Measurements from ENCODE around the gene SV2C. TPM values are rescaled to one million over a fixed set of nuclear protein-coding genes. Genes with fewer than 3 reads are reported as not detected.

The SV2C gene
- total RNA-seq, 1 experiment from 2014 or later: 0.09 TPM

DNA sequence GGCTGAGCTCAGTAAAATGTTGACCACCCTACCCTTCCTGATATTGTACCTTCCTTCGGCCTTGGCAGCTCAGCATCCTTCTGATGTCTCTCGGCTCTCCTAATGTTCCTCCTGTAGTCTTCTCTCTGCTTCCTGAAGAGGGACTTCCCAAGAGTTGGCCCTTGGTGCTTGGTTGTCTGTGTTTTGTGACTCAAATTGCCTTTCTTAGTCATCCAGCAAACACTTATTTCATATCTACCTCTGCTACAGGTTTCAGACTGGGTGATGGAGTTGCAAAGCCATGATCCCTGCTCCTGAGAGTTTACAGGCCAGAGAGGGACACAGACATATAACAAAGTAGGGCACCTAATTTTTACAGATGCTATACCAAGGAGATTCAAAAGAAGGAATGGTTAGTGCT lies 70.1 kb downstream of the SV2C start:
- ATAC-seq (no peak), DNase-seq (ENCODE audit: low spot score) (no peak)
- Mint-ChIP-seq H3K4me1 (peaks cover 15% of the 10 kb centered on the region), H3K27me3 (ENCODE audit: low read depth) (peaks cover 4% of the 10 kb centered on the region), H3K4me3 (no peak overlapping the region), H3K9me3 (no peaks in the 10 kb centered on the region), H3K36me3 (no peaks in the 10 kb centered on the region), H3K27ac (no peak overlapping the region)
- ChIA-PET POLR2A (interaction anchor here (1.3 kb wide), 1 partner anchor 13 kb away, joined by 4 read pairs; no protein-coding TSS in a partner anchor), CTCF (interaction anchor here (2.9 kb wide), 1 partner anchor 22 kb away, joined by 11 read pairs; no protein-coding TSS in a partner anchor)
- TF ChIP-seq, protein P1, sequence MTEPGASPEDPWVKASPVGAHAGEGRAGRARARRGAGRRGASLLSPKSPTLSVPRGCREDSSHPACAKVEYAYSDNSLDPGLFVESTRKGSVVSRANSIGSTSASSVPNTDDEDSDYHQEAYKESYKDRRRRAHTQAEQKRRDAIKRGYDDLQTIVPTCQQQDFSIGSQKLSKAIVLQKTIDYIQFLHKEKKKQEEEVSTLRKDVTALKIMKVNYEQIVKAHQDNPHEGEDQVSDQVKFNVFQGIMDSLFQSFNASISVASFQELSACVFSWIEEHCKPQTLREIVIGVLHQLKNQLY (CRISPR knock-in tag; IDR thresholded peaks at IDR 0.05): no peak
- TF ChIP-seq ESRRA (CRISPR knock-in tag; IDR thresholded peaks at IDR 0.05; ENCODE audit: borderline replicate concordance) (no peak), TCF7 (CRISPR knock-in tag; IDR thresholded peaks at IDR 0.05; ENCODE audit: low read depth) (no peak)
- TF ChIP-seq, protein P2, sequence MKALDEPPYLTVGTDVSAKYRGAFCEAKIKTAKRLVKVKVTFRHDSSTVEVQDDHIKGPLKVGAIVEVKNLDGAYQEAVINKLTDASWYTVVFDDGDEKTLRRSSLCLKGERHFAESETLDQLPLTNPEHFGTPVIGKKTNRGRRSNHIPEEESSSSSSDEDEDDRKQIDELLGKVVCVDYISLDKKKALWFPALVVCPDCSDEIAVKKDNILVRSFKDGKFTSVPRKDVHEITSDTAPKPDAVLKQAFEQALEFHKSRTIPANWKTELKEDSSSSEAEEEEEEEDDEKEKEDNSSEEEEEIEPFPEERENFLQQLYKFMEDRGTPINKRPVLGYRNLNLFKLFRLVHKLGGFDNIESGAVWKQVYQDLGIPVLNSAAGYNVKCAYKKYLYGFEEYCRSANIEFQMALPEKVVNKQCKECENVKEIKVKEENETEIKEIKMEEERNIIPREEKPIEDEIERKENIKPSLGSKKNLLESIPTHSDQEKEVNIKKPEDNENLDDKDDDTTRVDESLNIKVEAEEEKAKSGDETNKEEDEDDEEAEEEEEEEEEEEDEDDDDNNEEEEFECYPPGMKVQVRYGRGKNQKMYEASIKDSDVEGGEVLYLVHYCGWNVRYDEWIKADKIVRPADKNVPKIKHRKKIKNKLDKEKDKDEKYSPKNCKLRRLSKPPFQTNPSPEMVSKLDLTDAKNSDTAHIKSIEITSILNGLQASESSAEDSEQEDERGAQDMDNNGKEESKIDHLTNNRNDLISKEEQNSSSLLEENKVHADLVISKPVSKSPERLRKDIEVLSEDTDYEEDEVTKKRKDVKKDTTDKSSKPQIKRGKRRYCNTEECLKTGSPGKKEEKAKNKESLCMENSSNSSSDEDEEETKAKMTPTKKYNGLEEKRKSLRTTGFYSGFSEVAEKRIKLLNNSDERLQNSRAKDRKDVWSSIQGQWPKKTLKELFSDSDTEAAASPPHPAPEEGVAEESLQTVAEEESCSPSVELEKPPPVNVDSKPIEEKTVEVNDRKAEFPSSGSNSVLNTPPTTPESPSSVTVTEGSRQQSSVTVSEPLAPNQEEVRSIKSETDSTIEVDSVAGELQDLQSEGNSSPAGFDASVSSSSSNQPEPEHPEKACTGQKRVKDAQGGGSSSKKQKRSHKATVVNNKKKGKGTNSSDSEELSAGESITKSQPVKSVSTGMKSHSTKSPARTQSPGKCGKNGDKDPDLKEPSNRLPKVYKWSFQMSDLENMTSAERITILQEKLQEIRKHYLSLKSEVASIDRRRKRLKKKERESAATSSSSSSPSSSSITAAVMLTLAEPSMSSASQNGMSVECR (CRISPR knock-in tag; IDR thresholded peaks at IDR 0.05; ENCODE audit: borderline replicate concordance): no peak
- TF ChIP-seq, protein P3, sequence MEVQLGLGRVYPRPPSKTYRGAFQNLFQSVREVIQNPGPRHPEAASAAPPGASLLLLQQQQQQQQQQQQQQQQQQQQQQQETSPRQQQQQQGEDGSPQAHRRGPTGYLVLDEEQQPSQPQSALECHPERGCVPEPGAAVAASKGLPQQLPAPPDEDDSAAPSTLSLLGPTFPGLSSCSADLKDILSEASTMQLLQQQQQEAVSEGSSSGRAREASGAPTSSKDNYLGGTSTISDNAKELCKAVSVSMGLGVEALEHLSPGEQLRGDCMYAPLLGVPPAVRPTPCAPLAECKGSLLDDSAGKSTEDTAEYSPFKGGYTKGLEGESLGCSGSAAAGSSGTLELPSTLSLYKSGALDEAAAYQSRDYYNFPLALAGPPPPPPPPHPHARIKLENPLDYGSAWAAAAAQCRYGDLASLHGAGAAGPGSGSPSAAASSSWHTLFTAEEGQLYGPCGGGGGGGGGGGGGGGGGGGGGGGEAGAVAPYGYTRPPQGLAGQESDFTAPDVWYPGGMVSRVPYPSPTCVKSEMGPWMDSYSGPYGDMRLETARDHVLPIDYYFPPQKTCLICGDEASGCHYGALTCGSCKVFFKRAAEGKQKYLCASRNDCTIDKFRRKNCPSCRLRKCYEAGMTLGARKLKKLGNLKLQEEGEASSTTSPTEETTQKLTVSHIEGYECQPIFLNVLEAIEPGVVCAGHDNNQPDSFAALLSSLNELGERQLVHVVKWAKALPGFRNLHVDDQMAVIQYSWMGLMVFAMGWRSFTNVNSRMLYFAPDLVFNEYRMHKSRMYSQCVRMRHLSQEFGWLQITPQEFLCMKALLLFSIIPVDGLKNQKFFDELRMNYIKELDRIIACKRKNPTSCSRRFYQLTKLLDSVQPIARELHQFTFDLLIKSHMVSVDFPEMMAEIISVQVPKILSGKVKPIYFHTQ (CRISPR knock-in tag; IDR thresholded peaks at IDR 0.05): no peak
- TF ChIP-seq, protein P4, sequence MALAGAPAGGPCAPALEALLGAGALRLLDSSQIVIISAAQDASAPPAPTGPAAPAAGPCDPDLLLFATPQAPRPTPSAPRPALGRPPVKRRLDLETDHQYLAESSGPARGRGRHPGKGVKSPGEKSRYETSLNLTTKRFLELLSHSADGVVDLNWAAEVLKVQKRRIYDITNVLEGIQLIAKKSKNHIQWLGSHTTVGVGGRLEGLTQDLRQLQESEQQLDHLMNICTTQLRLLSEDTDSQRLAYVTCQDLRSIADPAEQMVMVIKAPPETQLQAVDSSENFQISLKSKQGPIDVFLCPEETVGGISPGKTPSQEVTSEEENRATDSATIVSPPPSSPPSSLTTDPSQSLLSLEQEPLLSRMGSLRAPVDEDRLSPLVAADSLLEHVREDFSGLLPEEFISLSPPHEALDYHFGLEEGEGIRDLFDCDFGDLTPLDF (CRISPR knock-in tag; IDR thresholded peaks at IDR 0.05): no peak
- TF ChIP-seq, protein P5, sequence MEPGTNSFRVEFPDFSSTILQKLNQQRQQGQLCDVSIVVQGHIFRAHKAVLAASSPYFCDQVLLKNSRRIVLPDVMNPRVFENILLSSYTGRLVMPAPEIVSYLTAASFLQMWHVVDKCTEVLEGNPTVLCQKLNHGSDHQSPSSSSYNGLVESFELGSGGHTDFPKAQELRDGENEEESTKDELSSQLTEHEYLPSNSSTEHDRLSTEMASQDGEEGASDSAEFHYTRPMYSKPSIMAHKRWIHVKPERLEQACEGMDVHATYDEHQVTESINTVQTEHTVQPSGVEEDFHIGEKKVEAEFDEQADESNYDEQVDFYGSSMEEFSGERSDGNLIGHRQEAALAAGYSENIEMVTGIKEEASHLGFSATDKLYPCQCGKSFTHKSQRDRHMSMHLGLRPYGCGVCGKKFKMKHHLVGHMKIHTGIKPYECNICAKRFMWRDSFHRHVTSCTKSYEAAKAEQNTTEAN (CRISPR knock-in tag; IDR thresholded peaks at IDR 0.05): no peak

DNA sequence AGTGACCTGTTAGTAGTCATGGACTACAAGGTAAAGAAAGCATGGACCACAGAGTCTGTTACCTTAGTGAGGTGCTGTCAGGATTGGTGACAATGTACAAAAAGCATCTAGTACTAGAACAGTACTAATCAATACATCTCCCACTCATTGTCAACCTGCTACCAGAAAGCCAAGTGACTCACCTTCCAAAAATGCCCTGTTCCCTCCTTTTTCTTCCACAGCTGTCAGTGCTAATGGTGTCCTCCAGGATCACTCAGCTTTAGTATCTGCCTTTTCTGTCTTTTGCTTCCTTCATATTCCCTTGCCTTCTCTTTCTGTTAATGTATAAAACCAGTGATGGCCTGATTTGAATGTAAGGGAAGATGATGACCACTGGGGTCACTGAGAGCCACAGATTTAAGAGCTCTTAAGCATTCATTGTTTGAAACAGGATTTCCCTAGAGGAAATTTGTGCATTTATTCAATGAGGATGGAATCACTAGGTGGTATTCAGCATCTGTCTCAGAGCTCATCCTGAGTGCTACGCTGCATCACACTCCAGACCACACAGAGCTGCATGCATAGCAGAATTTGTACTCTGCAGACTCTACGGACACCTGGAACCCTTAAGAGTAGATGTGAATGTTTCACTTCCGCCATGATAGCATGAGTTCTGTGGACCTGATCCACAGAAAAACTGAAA lies 71.0 kb downstream of the SV2C start:
- Mint-ChIP-seq H3K4me1 (peaks cover 15% of the 10 kb centered on the region), H3K9me3 (no peaks in the 10 kb centered on the region), H3K27ac (no peak overlapping the region), H3K27me3 (ENCODE audit: low read depth) (peaks cover 4% of the 10 kb centered on the region), H3K4me3 (no peak overlapping the region), H3K36me3 (no peaks in the 10 kb centered on the region)
- ChIA-PET CTCF (interaction anchor here (1.6 to 3.8 kb wide), 2 partner anchors 8 to 21 kb away, joined by 11 to 21 read pairs; no protein-coding TSS in a partner anchor), POLR2A (no interaction called here)
- DNase-seq (ENCODE audit: low spot score): no peak
- ATAC-seq: no peak
- TF ChIP-seq, protein P6, sequence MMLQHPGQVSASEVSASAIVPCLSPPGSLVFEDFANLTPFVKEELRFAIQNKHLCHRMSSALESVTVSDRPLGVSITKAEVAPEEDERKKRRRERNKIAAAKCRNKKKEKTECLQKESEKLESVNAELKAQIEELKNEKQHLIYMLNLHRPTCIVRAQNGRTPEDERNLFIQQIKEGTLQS (CRISPR knock-in tag; conservative IDR thresholded peaks at IDR 0.05): no peak
- TF ChIP-seq, protein P7, sequence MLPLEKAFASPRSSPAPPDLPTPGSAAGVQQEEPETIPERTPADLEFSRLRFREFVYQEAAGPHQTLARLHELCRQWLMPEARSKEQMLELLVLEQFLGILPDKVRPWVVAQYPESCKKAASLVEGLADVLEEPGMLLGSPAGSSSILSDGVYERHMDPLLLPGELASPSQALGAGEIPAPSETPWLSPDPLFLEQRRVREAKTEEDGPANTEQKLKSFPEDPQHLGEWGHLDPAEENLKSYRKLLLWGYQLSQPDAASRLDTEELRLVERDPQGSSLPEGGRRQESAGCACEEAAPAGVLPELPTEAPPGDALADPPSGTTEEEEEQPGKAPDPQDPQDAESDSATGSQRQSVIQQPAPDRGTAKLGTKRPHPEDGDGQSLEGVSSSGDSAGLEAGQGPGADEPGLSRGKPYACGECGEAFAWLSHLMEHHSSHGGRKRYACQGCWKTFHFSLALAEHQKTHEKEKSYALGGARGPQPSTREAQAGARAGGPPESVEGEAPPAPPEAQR (CRISPR knock-in tag; IDR thresholded peaks at IDR 0.05): no peak
- TF ChIP-seq ZNF671 (CRISPR knock-in tag; IDR thresholded peaks at IDR 0.05) (no peak), NR3C1 (CRISPR knock-in tag; conservative IDR thresholded peaks at IDR 0.05; ENCODE audit: low read depth) (no peak), E2F4 (CRISPR knock-in tag; IDR thresholded peaks at IDR 0.05; ENCODE audit: borderline replicate concordance, low read depth) (no peak), FOXJ3 (CRISPR knock-in tag; IDR thresholded peaks at IDR 0.05; ENCODE audit: borderline replicate concordance) (no peak), GABPB1 (CRISPR knock-in tag; IDR thresholded peaks at IDR 0.05) (no peak), MYBL2 (CRISPR knock-in tag; IDR thresholded peaks at IDR 0.05) (no peak)
- TF ChIP-seq, protein P8, sequence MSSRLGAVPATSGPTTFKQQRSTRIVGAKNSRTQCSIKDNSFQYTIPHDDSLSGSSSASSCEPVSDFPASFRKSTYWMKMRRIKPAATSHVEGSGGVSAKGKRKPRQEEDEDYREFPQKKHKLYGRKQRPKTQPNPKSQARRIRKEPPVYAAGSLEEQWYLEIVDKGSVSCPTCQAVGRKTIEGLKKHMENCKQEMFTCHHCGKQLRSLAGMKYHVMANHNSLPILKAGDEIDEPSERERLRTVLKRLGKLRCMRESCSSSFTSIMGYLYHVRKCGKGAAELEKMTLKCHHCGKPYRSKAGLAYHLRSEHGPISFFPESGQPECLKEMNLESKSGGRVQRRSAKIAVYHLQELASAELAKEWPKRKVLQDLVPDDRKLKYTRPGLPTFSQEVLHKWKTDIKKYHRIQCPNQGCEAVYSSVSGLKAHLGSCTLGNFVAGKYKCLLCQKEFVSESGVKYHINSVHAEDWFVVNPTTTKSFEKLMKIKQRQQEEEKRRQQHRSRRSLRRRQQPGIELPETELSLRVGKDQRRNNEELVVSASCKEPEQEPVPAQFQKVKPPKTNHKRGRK (CRISPR knock-in tag; IDR thresholded peaks at IDR 0.05; ENCODE audit: borderline replicate concordance): no peak
- TF ChIP-seq, protein P1 (CRISPR knock-in tag; IDR thresholded peaks at IDR 0.05): no peak
